ENCODE data around the gene MTREX. TPM values are rescaled to one million over a fixed set of nuclear protein-coding genes. Genes with fewer than 3 reads are reported as not detected.
A peak's percentile ranks its signal among the peaks of the same experiment; 100 is the strongest.

The MTREX gene
- total and polyA plus RNA-seq, 10 of the 15 experiments (the other 5 are each of a cell fraction or from before 2014, with no cell fraction given) = 20.1 to 102 (median 49.0) TPM

DNA sequence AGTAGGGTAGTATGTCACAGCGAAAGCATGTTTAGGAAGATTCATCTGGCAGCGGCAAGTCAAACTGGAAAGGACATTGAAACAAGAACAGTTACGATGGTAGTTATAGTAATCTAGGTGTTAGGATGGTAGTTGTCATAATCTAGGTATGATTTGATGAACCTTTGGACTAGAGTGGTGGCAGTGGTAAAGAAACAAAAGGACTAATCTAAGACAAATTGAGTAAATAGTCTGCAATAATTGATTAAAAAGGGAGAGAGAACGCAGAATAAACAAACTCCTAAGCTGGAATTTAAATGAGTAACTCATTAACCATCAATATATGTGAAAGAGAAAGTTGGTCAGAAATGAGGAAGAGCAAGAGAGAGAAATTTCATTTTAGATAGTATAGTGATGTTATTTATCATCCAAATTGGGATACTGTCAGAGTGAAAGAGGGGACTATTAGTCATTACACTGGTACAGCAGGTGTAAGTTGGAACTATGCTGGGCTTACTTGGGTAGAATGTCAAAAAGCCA, 56.8 kb downstream of the MTREX start (continued):
- TF ChIP-seq, protein P1, sequence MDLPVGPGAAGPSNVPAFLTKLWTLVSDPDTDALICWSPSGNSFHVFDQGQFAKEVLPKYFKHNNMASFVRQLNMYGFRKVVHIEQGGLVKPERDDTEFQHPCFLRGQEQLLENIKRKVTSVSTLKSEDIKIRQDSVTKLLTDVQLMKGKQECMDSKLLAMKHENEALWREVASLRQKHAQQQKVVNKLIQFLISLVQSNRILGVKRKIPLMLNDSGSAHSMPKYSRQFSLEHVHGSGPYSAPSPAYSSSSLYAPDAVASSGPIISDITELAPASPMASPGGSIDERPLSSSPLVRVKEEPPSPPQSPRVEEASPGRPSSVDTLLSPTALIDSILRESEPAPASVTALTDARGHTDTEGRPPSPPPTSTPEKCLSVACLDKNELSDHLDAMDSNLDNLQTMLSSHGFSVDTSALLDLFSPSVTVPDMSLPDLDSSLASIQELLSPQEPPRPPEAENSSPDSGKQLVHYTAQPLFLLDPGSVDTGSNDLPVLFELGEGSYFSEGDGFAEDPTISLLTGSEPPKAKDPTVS (IDR thresholded peaks at IDR 0.05; ENCODE audit: low read depth, low read length) = no peak
- peak; percentile 95 for TF ChIP-seq DPF2 (IDR thresholded peaks at IDR 0.05)
- peak; percentile 57; the same call in 1 of the 2 replicates for TF ChIP-seq GABPA (IDR thresholded peaks at IDR 0.05; ENCODE audit: low read depth)
- no peak for TF ChIP-seq NFYA (IDR thresholded peaks at IDR 0.05; ENCODE audit: borderline replicate concordance, low read depth, low read length)
- TF ChIP-seq, protein P2, sequence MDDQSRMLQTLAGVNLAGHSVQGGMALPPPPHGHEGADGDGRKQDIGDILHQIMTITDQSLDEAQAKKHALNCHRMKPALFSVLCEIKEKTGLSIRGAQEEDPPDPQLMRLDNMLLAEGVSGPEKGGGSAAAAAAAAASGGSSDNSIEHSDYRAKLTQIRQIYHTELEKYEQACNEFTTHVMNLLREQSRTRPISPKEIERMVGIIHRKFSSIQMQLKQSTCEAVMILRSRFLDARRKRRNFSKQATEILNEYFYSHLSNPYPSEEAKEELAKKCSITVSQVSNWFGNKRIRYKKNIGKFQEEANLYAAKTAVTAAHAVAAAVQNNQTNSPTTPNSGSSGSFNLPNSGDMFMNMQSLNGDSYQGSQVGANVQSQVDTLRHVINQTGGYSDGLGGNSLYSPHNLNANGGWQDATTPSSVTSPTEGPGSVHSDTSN (IDR thresholded peaks at IDR 0.05; ENCODE audit: insufficient replicate concordance, low read depth, low read length) = no peak
- TF ChIP-seq ASH2L (IDR thresholded peaks at IDR 0.05; ENCODE audit: borderline replicate concordance, low read depth) = no peak
- no peak for TF ChIP-seq HCFC1 (IDR thresholded peaks at IDR 0.05; ENCODE audit: low read length)
- TF ChIP-seq KDM1A (IDR thresholded peaks at IDR 0.05; ENCODE audit: borderline replicate concordance) = no peak
- peak; percentile 73; the same call in 1 of the 2 replicates for TF ChIP-seq MEF2A (IDR thresholded peaks at IDR 0.05; ENCODE audit: insufficient read depth, low read depth, low read length)
- TF ChIP-seq, protein P3, sequence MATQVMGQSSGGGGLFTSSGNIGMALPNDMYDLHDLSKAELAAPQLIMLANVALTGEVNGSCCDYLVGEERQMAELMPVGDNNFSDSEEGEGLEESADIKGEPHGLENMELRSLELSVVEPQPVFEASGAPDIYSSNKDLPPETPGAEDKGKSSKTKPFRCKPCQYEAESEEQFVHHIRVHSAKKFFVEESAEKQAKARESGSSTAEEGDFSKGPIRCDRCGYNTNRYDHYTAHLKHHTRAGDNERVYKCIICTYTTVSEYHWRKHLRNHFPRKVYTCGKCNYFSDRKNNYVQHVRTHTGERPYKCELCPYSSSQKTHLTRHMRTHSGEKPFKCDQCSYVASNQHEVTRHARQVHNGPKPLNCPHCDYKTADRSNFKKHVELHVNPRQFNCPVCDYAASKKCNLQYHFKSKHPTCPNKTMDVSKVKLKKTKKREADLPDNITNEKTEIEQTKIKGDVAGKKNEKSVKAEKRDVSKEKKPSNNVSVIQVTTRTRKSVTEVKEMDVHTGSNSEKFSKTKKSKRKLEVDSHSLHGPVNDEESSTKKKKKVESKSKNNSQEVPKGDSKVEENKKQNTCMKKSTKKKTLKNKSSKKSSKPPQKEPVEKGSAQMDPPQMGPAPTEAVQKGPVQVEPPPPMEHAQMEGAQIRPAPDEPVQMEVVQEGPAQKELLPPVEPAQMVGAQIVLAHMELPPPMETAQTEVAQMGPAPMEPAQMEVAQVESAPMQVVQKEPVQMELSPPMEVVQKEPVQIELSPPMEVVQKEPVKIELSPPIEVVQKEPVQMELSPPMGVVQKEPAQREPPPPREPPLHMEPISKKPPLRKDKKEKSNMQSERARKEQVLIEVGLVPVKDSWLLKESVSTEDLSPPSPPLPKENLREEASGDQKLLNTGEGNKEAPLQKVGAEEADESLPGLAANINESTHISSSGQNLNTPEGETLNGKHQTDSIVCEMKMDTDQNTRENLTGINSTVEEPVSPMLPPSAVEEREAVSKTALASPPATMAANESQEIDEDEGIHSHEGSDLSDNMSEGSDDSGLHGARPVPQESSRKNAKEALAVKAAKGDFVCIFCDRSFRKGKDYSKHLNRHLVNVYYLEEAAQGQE (IDR thresholded peaks at IDR 0.05; ENCODE audit: low read depth, low read length) = no peak
- TF ChIP-seq MTA3 (IDR thresholded peaks at IDR 0.05; ENCODE audit: borderline replicate concordance, low read length) = 0 out of 2 replicates have a peak, but pooled peaks have one; percentile 52
- TF ChIP-seq, protein P4, sequence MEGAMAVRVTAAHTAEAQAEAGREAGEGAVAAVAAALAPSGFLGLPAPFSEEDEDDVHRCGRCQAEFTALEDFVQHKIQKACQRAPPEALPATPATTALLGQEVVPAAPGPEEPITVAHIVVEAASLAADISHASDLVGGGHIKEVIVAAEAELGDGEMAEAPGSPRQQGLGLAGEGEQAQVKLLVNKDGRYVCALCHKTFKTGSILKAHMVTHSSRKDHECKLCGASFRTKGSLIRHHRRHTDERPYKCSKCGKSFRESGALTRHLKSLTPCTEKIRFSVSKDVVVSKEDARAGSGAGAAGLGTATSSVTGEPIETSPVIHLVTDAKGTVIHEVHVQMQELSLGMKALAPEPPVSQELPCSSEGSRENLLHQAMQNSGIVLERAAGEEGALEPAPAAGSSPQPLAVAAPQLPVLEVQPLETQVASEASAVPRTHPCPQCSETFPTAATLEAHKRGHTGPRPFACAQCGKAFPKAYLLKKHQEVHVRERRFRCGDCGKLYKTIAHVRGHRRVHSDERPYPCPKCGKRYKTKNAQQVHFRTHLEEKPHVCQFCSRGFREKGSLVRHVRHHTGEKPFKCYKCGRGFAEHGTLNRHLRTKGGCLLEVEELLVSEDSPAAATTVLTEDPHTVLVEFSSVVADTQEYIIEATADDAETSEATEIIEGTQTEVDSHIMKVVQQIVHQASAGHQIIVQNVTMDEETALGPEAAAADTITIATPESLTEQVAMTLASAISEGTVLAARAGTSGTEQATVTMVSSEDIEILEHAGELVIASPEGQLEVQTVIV (IDR thresholded peaks at IDR 0.05; ENCODE audit: borderline replicate concordance, partially characterized antibody) = no peak
- TF ChIP-seq BCL11A (IDR thresholded peaks at IDR 0.05; ENCODE audit: low read depth, low read length) = peak; percentile 93
- TF ChIP-seq STAT3 (IDR thresholded peaks at IDR 0.05; ENCODE audit: low read depth, low read length) = no peak
- TF ChIP-seq RCOR1 (conservative IDR thresholded peaks at IDR 0.05; ENCODE audit: low read depth, low read length) = no peak
- no peak for TF ChIP-seq ZNF622 (IDR thresholded peaks at IDR 0.05)
- TF ChIP-seq CHD1 (IDR thresholded peaks at IDR 0.05; ENCODE audit: low read depth, low read length) = no peak
- TF ChIP-seq, protein P5, sequence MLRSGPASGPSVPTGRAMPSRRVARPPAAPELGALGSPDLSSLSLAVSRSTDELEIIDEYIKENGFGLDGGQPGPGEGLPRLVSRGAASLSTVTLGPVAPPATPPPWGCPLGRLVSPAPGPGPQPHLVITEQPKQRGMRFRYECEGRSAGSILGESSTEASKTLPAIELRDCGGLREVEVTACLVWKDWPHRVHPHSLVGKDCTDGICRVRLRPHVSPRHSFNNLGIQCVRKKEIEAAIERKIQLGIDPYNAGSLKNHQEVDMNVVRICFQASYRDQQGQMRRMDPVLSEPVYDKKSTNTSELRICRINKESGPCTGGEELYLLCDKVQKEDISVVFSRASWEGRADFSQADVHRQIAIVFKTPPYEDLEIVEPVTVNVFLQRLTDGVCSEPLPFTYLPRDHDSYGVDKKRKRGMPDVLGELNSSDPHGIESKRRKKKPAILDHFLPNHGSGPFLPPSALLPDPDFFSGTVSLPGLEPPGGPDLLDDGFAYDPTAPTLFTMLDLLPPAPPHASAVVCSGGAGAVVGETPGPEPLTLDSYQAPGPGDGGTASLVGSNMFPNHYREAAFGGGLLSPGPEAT (IDR thresholded peaks at IDR 0.05; ENCODE audit: low read depth) = peak; percentile 76; the same call in 1 of the 2 replicates
- peak; percentile 85 for TF ChIP-seq ATF7 (IDR thresholded peaks at IDR 0.05; ENCODE audit: low read depth)
- 0 out of 2 replicates have a peak, but pooled peaks have one; percentile 41 for TF ChIP-seq TBL1XR1 (IDR thresholded peaks at IDR 0.05; ENCODE audit: low read depth, low read length)
